OCI-LY3 (cell line): Measurements from ENCODE around the gene ZBTB1.
A peak's percentile ranks its signal among the peaks of the same experiment; 100 is the strongest.

Experiments
- H2AFZ ChIP-seq: fragments of 200-600, 300-600 bp; shearing (Covaris generic); 2 replicates; pipeline ENCODE4 v1.6.0; 2014; ENCODE audit warnings: antibody characterized with exemption, low read depth, low read length
- H3K27ac ChIP-seq: fragments of 200-600, 300-600 bp; sonication (generic); 2 replicates; pipeline ENCODE4 v1.5.1; 2014; ENCODE audit warnings: mild to moderate bottlenecking, low read length, moderate library complexity, mixed read lengths
- H3K27me3 ChIP-seq: fragments of 200-600, 300-600 bp; sonication (generic); 2 replicates; pipeline ENCODE4 v1.6.1; 2014; ENCODE audit warnings: low read depth, low read length, mixed read lengths
- H3K36me3 ChIP-seq: fragments of 200-600, 300-600 bp; sonication (generic); replicated peaks from 2 replicates; pipeline ENCODE3; 2014; ENCODE audit warnings: low read depth, low read length, mixed read lengths
- H3K4me1 ChIP-seq: fragments of 300-600, 200-600 bp; sonication (generic); 2 replicates; pipeline ENCODE4 v1.6.1; 2014; ENCODE audit warnings: low read length, mixed read lengths
- H3K4me2 ChIP-seq: fragments of 200-600, 300-600 bp; sonication (generic); 2 replicates; pipeline ENCODE4 v1.6.1; 2014; ENCODE audit warnings: low read length, mixed read lengths
- H3K4me3 ChIP-seq: fragments of 300-600, 200-600 bp; sonication (generic); 2 replicates; pipeline ENCODE4 v1.5.1; 2014; ENCODE audit warnings: antibody characterized with exemption, mild to moderate bottlenecking, low read length, moderate library complexity
- H3K79me2 ChIP-seq: fragments of 300-600, 200-600 bp; shearing (Covaris generic); 2 replicates; pipeline ENCODE4 v1.6.1; 2014; ENCODE audit warnings: mild to moderate bottlenecking, low read length, mixed read lengths
- H3K9ac ChIP-seq: fragments of 300-600, 200-600 bp; shearing (Covaris generic); 2 replicates; pipeline ENCODE4 v1.6.0; 2014; ENCODE audit warnings: mild to moderate bottlenecking, low read length, moderate library complexity
- H3K9me3 ChIP-seq: fragments of 200-600, 300-600 bp; shearing (Covaris generic); 2 replicates; pipeline ENCODE4 v1.6.1; 2014; ENCODE audit warnings: low read length, mixed read lengths; ENCODE audit not compliant: insufficient read depth
- H4K20me1 ChIP-seq: fragments of 200-600, 300-600 bp; sonication (generic); 2 replicates; pipeline ENCODE4 v1.6.1; 2016; ENCODE audit warnings: low read length, mixed read lengths; ENCODE audit not compliant: insufficient read depth
- EZH2phosphoT487 ChIP-seq: fragments of 200-600 bp; shearing (Covaris generic); IDR thresholded peaks from 2 replicates; pipeline ENCODE4 v1.6.1; 2018; ENCODE audit warnings: antibody characterized with exemption, mixed run types, low read depth
- TF ChIP-seq, protein P1 (sequence below): fragments of 200-600, 300-600 bp; sonication (generic); IDR thresholded peaks from 2 replicates; pipeline ENCODE4 v1.5.1; 2014; ENCODE audit warnings: antibody characterized with exemption, low read length, low read depth

The ZBTB1 gene

DNA sequence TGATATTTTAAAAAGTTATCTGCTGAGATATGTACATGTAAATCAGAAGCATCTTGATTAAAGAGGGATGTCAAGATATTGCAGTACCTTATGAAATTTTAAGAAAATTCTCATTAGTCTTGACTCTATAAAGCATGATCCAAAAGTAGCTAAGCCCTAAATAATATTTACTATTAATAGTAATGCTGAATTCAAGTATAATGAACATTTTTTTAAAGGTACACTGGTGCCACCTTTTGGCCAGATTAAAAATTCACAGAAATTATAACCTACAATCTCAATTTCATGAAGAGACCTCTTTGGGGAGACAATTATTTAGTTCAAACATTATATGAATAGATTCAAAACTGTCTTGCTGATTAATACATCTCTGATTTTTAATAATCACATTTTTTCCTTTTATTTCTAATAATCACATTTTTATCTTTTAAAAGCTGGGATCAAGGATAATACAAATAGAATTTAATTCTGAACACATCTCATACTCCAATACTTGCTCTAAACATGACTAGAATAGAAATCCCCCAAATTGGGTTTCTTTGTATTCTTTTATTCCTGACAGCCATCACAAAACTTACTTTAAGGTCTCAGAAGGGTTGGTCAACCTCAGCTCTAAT, 25.8 kb upstream of the ZBTB1 start:
- TF ChIP-seq EZH2phosphoT487 = no peak
- TF ChIP-seq, protein P1, sequence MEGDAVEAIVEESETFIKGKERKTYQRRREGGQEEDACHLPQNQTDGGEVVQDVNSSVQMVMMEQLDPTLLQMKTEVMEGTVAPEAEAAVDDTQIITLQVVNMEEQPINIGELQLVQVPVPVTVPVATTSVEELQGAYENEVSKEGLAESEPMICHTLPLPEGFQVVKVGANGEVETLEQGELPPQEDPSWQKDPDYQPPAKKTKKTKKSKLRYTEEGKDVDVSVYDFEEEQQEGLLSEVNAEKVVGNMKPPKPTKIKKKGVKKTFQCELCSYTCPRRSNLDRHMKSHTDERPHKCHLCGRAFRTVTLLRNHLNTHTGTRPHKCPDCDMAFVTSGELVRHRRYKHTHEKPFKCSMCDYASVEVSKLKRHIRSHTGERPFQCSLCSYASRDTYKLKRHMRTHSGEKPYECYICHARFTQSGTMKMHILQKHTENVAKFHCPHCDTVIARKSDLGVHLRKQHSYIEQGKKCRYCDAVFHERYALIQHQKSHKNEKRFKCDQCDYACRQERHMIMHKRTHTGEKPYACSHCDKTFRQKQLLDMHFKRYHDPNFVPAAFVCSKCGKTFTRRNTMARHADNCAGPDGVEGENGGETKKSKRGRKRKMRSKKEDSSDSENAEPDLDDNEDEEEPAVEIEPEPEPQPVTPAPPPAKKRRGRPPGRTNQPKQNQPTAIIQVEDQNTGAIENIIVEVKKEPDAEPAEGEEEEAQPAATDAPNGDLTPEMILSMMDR = peak; percentile 51
- no peak overlapping the region for H3K4me3 ChIP-seq
- H3K4me2 ChIP-seq = no peak overlapping the region
- H3K9me3 ChIP-seq = no peaks in the 10 kb centered on the region
- H3K36me3 ChIP-seq = peaks cover 3% of the 10 kb centered on the region
- H3K4me1 ChIP-seq = peaks cover 21% of the 10 kb centered on the region
- H3K79me2 ChIP-seq = no peaks in the 10 kb centered on the region
- no peaks in the 10 kb centered on the region for H3K27me3 ChIP-seq
- no peak overlapping the region for H3K9ac ChIP-seq
- no peak overlapping the region for H3K27ac ChIP-seq
- no peak overlapping the region for H2AFZ ChIP-seq
- no peaks in the 10 kb centered on the region for H4K20me1 ChIP-seq

DNA sequence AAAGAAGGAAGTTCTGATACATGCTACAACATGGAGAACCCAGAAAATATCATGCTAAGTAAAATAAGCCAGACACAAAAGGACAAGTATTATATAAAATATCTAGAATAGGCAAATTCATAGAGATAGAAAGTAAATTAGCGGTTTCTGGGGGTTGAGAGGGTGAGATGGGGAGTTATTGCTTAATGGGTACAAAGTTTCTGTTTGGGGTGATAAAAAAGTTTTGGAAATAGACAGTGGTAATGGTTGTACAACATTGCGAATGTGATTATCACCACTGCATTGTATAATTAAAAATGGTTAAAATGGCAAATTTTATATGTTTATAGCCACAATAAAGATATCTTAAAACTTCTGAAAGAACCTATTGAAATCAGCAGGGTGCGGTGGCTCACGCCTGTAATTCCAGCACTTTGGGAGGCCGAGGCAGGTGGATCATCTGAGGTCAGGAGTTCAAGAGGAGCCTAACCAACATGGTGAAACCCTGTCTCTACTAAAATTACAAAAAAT, 15.9 kb upstream of the ZBTB1 start:
- H3K4me3 ChIP-seq = no peak overlapping the region
- peaks cover 52% of the 10 kb centered on the region for H3K36me3 ChIP-seq
- no peak overlapping the region for H3K4me2 ChIP-seq
- H3K9ac ChIP-seq = no peak overlapping the region
- H4K20me1 ChIP-seq = peaks cover 10% of the 10 kb centered on the region
- H3K27me3 ChIP-seq = no peaks in the 10 kb centered on the region
- peaks cover 36% of the 10 kb centered on the region for H3K79me2 ChIP-seq
- no peak overlapping the region for H3K27ac ChIP-seq
- TF ChIP-seq EZH2phosphoT487 = no peak
- TF ChIP-seq, protein P1 = no peak
- no peaks in the 10 kb centered on the region for H3K9me3 ChIP-seq
- H2AFZ ChIP-seq = no peak overlapping the region
- H3K4me1 ChIP-seq = no peaks in the 10 kb centered on the region

DNA sequence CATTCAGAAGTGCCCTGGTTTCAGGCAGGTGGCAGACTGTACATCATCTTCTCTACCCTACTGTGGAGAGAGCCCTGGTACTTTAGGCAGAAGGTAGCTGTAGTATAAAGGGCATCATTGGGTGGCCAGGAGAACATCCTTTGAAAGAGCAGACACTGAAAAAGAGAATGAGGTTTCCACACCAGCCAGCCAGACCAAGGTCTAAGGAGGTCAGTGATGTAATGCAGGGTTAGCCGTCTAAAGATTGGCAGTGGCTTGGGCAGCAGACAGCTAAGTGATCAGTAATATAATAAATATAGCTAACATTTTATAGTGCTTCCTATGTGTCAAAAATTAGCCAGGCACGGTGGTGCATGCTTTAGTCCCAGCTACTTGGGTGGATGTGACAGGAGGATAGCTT, 12.9 kb upstream of the ZBTB1 start:
- TF ChIP-seq, protein P1 = no peak
- no peak for TF ChIP-seq EZH2phosphoT487
- H2AFZ ChIP-seq = no peak overlapping the region
- no peak overlapping the region for H3K4me3 ChIP-seq
- H3K27ac ChIP-seq = no peak overlapping the region
- H3K9ac ChIP-seq = no peak overlapping the region
- no peak overlapping the region for H3K4me2 ChIP-seq
- no peaks in the 10 kb centered on the region for H3K9me3 ChIP-seq
- peaks cover 54% of the 10 kb centered on the region for H3K36me3 ChIP-seq
- H4K20me1 ChIP-seq = peaks cover 11% of the 10 kb centered on the region
- peaks cover 59% of the 10 kb centered on the region for H3K79me2 ChIP-seq
- no peaks in the 10 kb centered on the region for H3K27me3 ChIP-seq
- H3K4me1 ChIP-seq = no peaks in the 10 kb centered on the region

DNA sequence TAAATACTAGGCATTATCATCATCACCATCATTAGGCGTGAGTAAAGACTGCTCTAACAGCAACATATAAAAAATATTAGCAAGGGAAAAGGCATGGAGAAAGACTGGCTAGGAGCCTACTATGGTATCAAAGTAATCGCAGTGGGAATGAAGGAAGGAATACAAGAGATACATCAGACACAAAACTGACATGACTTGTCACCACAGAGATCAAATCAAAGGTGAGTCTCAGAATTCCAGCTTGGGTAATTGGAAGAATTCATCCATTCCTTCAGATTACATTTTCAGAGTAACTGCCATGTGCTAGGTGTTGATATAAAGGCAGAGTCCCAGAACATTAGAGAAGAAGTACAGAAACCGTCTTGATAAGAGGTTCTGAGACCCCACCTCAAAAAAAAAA, 11.1 kb upstream of the ZBTB1 start:
- Histone ChIP-seq H3K4me1 (no peaks in the 10 kb centered on the region), H3K9me3 (no peaks in the 10 kb centered on the region), H3K79me2 (peaks cover 70% of the 10 kb centered on the region), H3K4me3 (no peak overlapping the region), H4K20me1 (peaks cover 13% of the 10 kb centered on the region), H3K27ac (no peak overlapping the region), H3K4me2 (no peak overlapping the region), H3K9ac (no peak overlapping the region), H3K36me3 (peaks cover 46% of the 10 kb centered on the region), H3K27me3 (no peaks in the 10 kb centered on the region), H2AFZ (no peak overlapping the region)
- TF ChIP-seq, protein P1 = no peak
- no peak for TF ChIP-seq EZH2phosphoT487
